ENCODE data around the gene FPGS.

DNA sequence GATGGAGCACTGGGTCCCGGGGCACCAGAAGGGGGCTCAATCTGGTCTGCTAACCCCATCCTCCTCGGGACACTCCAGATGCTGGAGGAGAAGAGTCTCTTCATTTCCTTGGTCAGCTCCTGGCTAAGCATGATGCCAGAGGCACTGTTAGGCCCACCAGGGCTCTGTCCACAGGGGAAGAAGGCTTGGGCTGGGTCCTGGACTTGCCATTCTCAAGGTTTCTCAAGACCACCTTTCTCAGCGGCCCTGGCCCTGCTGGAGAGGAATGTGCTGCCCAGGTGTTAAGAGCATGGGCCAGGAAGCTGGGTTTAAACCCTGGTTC lies 32.1 kb upstream of the FPGS start:
- TF ChIP-seq, protein P1, sequence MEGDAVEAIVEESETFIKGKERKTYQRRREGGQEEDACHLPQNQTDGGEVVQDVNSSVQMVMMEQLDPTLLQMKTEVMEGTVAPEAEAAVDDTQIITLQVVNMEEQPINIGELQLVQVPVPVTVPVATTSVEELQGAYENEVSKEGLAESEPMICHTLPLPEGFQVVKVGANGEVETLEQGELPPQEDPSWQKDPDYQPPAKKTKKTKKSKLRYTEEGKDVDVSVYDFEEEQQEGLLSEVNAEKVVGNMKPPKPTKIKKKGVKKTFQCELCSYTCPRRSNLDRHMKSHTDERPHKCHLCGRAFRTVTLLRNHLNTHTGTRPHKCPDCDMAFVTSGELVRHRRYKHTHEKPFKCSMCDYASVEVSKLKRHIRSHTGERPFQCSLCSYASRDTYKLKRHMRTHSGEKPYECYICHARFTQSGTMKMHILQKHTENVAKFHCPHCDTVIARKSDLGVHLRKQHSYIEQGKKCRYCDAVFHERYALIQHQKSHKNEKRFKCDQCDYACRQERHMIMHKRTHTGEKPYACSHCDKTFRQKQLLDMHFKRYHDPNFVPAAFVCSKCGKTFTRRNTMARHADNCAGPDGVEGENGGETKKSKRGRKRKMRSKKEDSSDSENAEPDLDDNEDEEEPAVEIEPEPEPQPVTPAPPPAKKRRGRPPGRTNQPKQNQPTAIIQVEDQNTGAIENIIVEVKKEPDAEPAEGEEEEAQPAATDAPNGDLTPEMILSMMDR (IDR thresholded peaks at IDR 0.05): no peak
- TF ChIP-seq POLR2A (IDR thresholded peaks at IDR 0.05): no peak
